ENCODE results near the gene FERMT1. TPM values are rescaled to one million over a fixed set of nuclear protein-coding genes. Genes with fewer than 3 reads are reported as not detected.

The FERMT1 gene
- total RNA-seq, 4 donors from 2014 or later = 12.4 to 21.2 (median 16.2) TPM

- no peaks in the 10 kb centered on the region for H3K27me3 ChIP-seq
- DNase-seq = no peak
- no peaks in the 10 kb centered on the region for H3K36me3 ChIP-seq
- H3K27ac ChIP-seq = no peak overlapping the region
- no peak for TF ChIP-seq POLR2A (IDR thresholded peaks at IDR 0.05)
- no peak for TF ChIP-seq CTCF (IDR thresholded peaks at IDR 0.05)
- H3K4me1 ChIP-seq = no peaks in the 10 kb centered on the region
- H3K4me3 ChIP-seq = no peak overlapping the region
- no peaks in the 10 kb centered on the region for H3K9me3 ChIP-seq
These were observed 12.5 kb upstream of the FERMT1 start for GRCh38 chr20:6135347-6135746.

GRCh38 chr20:6134592-6134991 lies 11.8 kb upstream of the FERMT1 start:
- TF ChIP-seq CTCF (IDR thresholded peaks at IDR 0.05) (no peak), POLR2A (IDR thresholded peaks at IDR 0.05) (no peak)
- Histone ChIP-seq H3K9me3 (no peaks in the 10 kb centered on the region), H3K27me3 (no peaks in the 10 kb centered on the region), H3K36me3 (no peaks in the 10 kb centered on the region), H3K27ac (no peak overlapping the region), H3K4me3 (no peak overlapping the region), H3K4me1 (no peaks in the 10 kb centered on the region)
- DNase-seq = no peak

- no peaks in the 10 kb centered on the region for H3K9me3 ChIP-seq
- DNase-seq = no peak
- TF ChIP-seq CTCF (IDR thresholded peaks at IDR 0.05) (no peak), POLR2A (IDR thresholded peaks at IDR 0.05) (no peak)
These were observed 7.2 kb upstream of the FERMT1 start for GRCh38 chr20:6130045-6130444.

GRCh38 chr20:6127825-6128224 lies 5.0 kb upstream of the FERMT1 start:
- H3K27me3 ChIP-seq = no peaks in the 10 kb centered on the region
- TF ChIP-seq CTCF (IDR thresholded peaks at IDR 0.05) = no peak
- no peak for TF ChIP-seq POLR2A (IDR thresholded peaks at IDR 0.05)
- peaks cover 0 to 18% (median 0%) of the 10 kb centered on the region in 4 donors for H3K4me1 ChIP-seq
- H3K27ac ChIP-seq = no peak overlapping the region
- H3K9me3 ChIP-seq = no peaks in the 10 kb centered on the region
- no peak overlapping the region for H3K4me3 ChIP-seq
- H3K36me3 ChIP-seq = no peaks in the 10 kb centered on the region
- no peak for DNase-seq

More at GRCh38 chr20:6130045-6130444, 7.2 kb upstream of the FERMT1 start:
- H3K27ac ChIP-seq = no peak overlapping the region
- H3K36me3 ChIP-seq = no peaks in the 10 kb centered on the region
- H3K4me1 ChIP-seq = peaks cover 0 to 9% (median 0%) of the 10 kb centered on the region in 4 donors
- H3K4me3 ChIP-seq = no peak overlapping the region
- H3K27me3 ChIP-seq = no peaks in the 10 kb centered on the region

- H3K27ac ChIP-seq = no peak overlapping the region
- H3K36me3 ChIP-seq = no peaks in the 10 kb centered on the region
- no peak overlapping the region for H3K4me3 ChIP-seq
- peaks cover 0 to 18% (median 0%) of the 10 kb centered on the region in 4 donors for H3K4me1 ChIP-seq
- no peak for DNase-seq
- H3K9me3 ChIP-seq = no peaks in the 10 kb centered on the region
- no peaks in the 10 kb centered on the region for H3K27me3 ChIP-seq
- TF ChIP-seq POLR2A (IDR thresholded peaks at IDR 0.05) (no peak), CTCF (IDR thresholded peaks at IDR 0.05) (no peak)
These were observed 4.0 kb upstream of the FERMT1 start for GRCh38 chr20:6126846-6127245.

- no peak for DNase-seq
- peaks cover 0 to 18% (median 0%) of the 10 kb centered on the region in 4 donors for H3K4me1 ChIP-seq
- H3K27ac ChIP-seq = peak overlapping the region in 3 of 4 donors; percentile 59 to 81 (median 80)
- peak overlapping the region in 2 of 4 donors; percentile 59 to 62 for H3K4me3 ChIP-seq
- no peaks in the 10 kb centered on the region for H3K27me3 ChIP-seq
- no peaks in the 10 kb centered on the region for H3K36me3 ChIP-seq
- no peaks in the 10 kb centered on the region for H3K9me3 ChIP-seq
- no peak for TF ChIP-seq POLR2A (IDR thresholded peaks at IDR 0.05)
- no peak for TF ChIP-seq CTCF (IDR thresholded peaks at IDR 0.05)
These were observed 802 bp upstream of the FERMT1 start for GRCh38 chr20:6123649-6124014.
